ENCODE data around the gene TRIP10. TPM values are rescaled to one million over a fixed set of nuclear protein-coding genes. Genes with fewer than 3 reads are reported as not detected.

The TRIP10 gene
- total and polyA plus RNA-seq, 2 of the 13 experiments (the other 11 are each of a cell fraction or from before 2014, with no cell fraction given) = 32.5 to 33.2 TPM

- no peak for TF ChIP-seq GRHL1 (CRISPR knock-in tag; conservative IDR thresholded peaks at IDR 0.05)
- peak; percentile 25; the same call in 1 of the 2 replicates for TF ChIP-seq JUN (CRISPR knock-in tag; IDR thresholded peaks at IDR 0.05)
- peak; percentile 83 for TF ChIP-seq AHDC1 (CRISPR knock-in tag; IDR thresholded peaks at IDR 0.05; ENCODE audit: borderline replicate concordance)
- peak; percentile 89 for TF ChIP-seq MAX (IDR thresholded peaks at IDR 0.05)
- no peak for TF ChIP-seq E2F5 (CRISPR knock-in tag; conservative IDR thresholded peaks at IDR 0.05)
- no peak for TF ChIP-seq HES4 (CRISPR knock-in tag; IDR thresholded peaks at IDR 0.05; ENCODE audit: borderline replicate concordance)
- no peak for TF ChIP-seq PRPF4 (IDR thresholded peaks at IDR 0.05; ENCODE audit: low read depth, low read length, poor library complexity, severe bottlenecking)
- TF ChIP-seq FOXP4 (CRISPR knock-in tag; IDR thresholded peaks at IDR 0.05) = peak; percentile 74; the same call in 1 of the 2 replicates
- 0 out of 2 replicates have a peak, but pooled peaks have one; percentile 48 for TF ChIP-seq ZNF280B (CRISPR knock-in tag; IDR thresholded peaks at IDR 0.05; ENCODE audit: borderline replicate concordance)
- no peak for TF ChIP-seq ZNF160 (CRISPR knock-in tag; IDR thresholded peaks at IDR 0.05)
- TF ChIP-seq TBX3 (IDR thresholded peaks at IDR 0.05; ENCODE audit: borderline replicate concordance) = no peak
- peak; percentile 65; the same call in 1 of the 2 replicates for TF ChIP-seq SOX13 (IDR thresholded peaks at IDR 0.05)
- TF ChIP-seq SOX13 (CRISPR knock-in tag; conservative IDR thresholded peaks at IDR 0.05 in 1 of 2, IDR thresholded peaks at IDR 0.05 in 1 of 2) = peak in 1 of 2 experiments; percentile 89; a peak in 2 of 4 replicates
These were observed 18.9 kb upstream of the TRIP10 start, which contains the start of gene C3 (continued) for GRCh38 chr19:6720369-6721137.

Measured in HepG2 (cell line).